ENCODE data around the gene NUP54. TPM values are rescaled to one million over a fixed set of nuclear protein-coding genes. Genes with fewer than 3 reads are reported as not detected.
A peak's percentile ranks its signal among the peaks of the same experiment; 100 is the strongest.

NUP54 gene
- polyA plus RNA-seq, 1 donor, result 47.1 TPM

DNA sequence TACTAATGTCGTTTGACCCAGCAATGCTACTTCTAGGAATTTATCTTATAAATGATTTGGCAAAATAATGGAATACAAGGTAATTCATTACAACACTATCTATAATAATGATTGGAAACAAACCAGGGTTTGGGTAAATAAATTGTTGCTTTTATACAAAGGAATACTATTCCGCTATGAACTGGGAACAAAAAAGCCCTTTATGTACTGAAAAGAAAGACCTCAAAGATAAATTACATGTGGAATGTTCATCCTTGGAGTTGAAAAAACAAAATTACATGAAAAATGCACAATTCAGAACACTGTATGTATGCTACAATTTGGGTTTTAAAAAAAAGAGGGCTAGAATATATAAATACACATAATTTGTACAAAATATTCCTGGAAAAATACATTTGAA lies 5.2 kb upstream of the NUP54 start:
- no peaks in the 10 kb centered on the region for H3K4me1 ChIP-seq (ENCODE audit: control insufficient read depth, insufficient read depth, low read length)
- H3K4me3 ChIP-seq (ENCODE audit: low read length), result no peak overlapping the region
- DNase-seq, result no peak
- H3K9me3 ChIP-seq (ENCODE audit: control insufficient read depth, low read depth, low read length), result no peaks in the 10 kb centered on the region
- H3K27ac ChIP-seq (ENCODE audit: low read length), result no peak overlapping the region
- WGBS (ENCODE audit: insufficient coverage, low lambda C conversion rate), result 100% methylated on average over 2 of the region's 2 CpGs
- no peaks in the 10 kb centered on the region for H3K27me3 ChIP-seq (ENCODE audit: control insufficient read depth, insufficient read depth, low read length)
- H3K36me3 ChIP-seq (ENCODE audit: control insufficient read depth, insufficient read depth, low read length), result peaks cover 7% of the 10 kb centered on the region

DNA sequence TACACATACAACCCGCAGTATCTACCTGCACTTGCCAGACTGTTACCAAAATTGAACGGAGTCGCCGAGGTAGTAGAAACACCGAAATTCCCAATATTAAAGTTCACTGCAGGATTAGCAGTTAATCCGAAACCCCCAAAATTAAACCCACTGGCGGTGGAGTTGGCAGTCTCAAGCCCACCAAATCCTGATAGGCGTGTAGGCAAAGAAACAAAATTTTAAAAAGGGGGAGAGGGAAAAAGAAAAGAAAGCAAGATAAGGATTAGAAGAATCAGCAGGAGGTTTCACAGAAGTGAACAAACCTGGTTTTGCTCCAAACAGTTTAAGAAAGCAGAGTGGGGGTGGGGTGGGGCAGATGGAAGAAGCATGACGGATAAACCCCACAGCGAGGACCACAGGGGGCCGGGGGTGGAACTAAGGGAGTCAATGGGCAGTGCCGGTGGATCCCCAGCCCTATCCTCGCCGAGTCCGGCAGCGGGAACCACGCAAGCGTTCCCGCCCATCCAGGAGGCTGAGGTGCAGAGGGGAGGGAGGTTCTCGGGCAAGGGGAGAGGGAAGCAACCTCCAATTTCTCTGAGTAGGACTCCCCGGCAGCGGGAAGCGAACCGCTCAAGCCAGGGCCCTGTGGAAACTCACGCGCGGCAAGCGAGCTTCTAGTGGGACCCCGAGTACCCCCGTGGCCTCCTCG lies 599 bp downstream of the NUP54 start:
- peak in 1 of 2 donors; percentile 58 for DNase-seq
- H3K4me3 ChIP-seq (ENCODE audit: low read length), result peak overlapping the region; percentile 95
- no peaks in the 10 kb centered on the region for H3K27me3 ChIP-seq (ENCODE audit: control insufficient read depth, insufficient read depth, low read length)
- peaks cover 6% of the 10 kb centered on the region for H3K36me3 ChIP-seq (ENCODE audit: control insufficient read depth, insufficient read depth, low read length)
- WGBS (ENCODE audit: insufficient coverage, low lambda C conversion rate), result 0% methylated on average over 3 of the region's 31 CpGs
- no peaks in the 10 kb centered on the region for H3K9me3 ChIP-seq (ENCODE audit: control insufficient read depth, low read depth, low read length)
- H3K4me1 ChIP-seq (ENCODE audit: control insufficient read depth, insufficient read depth, low read length), result peaks cover 3% of the 10 kb centered on the region
- peak overlapping the region; percentile 96 for H3K27ac ChIP-seq (ENCODE audit: low read length)

DNA sequence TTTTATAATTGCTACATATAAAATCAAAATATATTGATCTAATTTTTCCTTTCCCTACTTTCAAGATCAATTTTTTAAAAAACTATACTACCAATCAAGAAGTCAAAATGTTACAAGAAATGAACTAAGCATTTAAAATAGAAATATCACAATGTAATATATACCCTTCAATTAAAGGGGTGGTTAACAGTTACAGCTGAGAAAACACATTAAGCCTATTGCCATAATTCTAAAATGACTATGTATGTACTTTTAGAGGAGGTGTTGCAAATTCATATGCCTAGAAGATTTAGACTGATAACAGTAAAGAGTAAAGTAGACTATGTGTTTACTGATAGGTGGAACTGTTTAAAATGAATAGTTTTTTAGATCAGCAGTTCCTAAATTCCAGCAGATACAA lies 3.7 kb downstream of the NUP54 start:
- H3K9me3 ChIP-seq (ENCODE audit: control insufficient read depth, low read depth, low read length), result no peaks in the 10 kb centered on the region
- no peak for DNase-seq
- H3K36me3 ChIP-seq (ENCODE audit: control insufficient read depth, insufficient read depth, low read length), result peaks cover 28% of the 10 kb centered on the region
- H3K4me3 ChIP-seq (ENCODE audit: low read length), result no peak overlapping the region
- peaks cover 3% of the 10 kb centered on the region for H3K4me1 ChIP-seq (ENCODE audit: control insufficient read depth, insufficient read depth, low read length)
- H3K27me3 ChIP-seq (ENCODE audit: control insufficient read depth, insufficient read depth, low read length), result no peaks in the 10 kb centered on the region
- no peak overlapping the region for H3K27ac ChIP-seq (ENCODE audit: low read length)

DNA sequence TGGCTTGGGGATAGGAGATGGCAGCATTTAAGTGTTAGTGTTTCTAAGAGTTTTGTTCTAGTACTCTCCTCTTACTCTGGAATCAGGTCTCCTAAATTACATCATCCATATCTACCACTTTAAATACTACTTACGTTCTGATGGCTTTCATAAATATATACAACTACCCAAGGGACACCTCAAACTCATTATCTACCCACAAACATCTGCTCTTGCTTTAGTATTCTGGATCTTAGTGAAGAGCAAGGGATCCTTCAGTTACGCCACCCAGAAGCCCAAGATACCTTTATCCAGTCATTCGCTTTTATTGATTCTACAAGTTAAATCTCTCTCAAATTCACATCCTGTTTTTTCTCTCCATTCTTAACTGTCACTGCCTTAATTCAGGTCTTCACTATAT lies 7.0 kb downstream of the NUP54 start:
- H3K4me1 ChIP-seq (ENCODE audit: control insufficient read depth, insufficient read depth, low read length), result no peaks in the 10 kb centered on the region
- H3K4me3 ChIP-seq (ENCODE audit: low read length), result no peak overlapping the region
- H3K9me3 ChIP-seq (ENCODE audit: control insufficient read depth, low read depth, low read length), result no peaks in the 10 kb centered on the region
- H3K27me3 ChIP-seq (ENCODE audit: control insufficient read depth, insufficient read depth, low read length), result no peaks in the 10 kb centered on the region
- 90% methylated on average over 3 of the region's 3 CpGs for WGBS (ENCODE audit: insufficient coverage, low lambda C conversion rate)
- H3K36me3 ChIP-seq (ENCODE audit: control insufficient read depth, insufficient read depth, low read length), result peaks cover 43% of the 10 kb centered on the region
- no peak overlapping the region for H3K27ac ChIP-seq (ENCODE audit: low read length)
- DNase-seq, result no peak

DNA sequence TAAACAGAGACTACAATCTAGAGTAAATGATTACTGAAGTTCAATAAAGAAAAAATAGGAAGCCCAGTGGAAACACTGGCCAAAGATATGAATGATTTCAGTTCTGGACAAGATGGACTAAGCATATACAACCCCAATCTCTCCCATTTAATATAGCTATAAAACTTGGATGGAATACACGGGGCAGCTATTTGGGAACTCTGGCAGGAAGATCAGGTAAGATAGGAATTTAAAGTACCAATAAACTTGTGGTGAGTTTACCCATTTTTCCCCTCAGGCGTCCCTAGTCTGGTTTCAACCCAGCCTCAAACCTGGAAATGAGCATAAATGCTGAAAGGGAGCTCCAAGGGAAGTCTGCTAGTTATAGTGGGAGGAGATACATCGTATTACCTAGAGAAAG lies 20.4 kb downstream of the NUP54 start:
- Histone ChIP-seq H3K4me3 (ENCODE audit: low read length) (no peak overlapping the region), H3K27me3 (ENCODE audit: control insufficient read depth, insufficient read depth, low read length) (no peaks in the 10 kb centered on the region), H3K9me3 (ENCODE audit: control insufficient read depth, low read depth, low read length) (no peaks in the 10 kb centered on the region), H3K27ac (ENCODE audit: low read length) (no peak overlapping the region), H3K4me1 (ENCODE audit: control insufficient read depth, insufficient read depth, low read length) (no peaks in the 10 kb centered on the region), H3K36me3 (ENCODE audit: control insufficient read depth, insufficient read depth, low read length) (peaks cover 26% of the 10 kb centered on the region)
- no peak for DNase-seq
- no CpG with 5 or more reads among the region's 3 CpGs for WGBS (ENCODE audit: insufficient coverage, low lambda C conversion rate)

DNA sequence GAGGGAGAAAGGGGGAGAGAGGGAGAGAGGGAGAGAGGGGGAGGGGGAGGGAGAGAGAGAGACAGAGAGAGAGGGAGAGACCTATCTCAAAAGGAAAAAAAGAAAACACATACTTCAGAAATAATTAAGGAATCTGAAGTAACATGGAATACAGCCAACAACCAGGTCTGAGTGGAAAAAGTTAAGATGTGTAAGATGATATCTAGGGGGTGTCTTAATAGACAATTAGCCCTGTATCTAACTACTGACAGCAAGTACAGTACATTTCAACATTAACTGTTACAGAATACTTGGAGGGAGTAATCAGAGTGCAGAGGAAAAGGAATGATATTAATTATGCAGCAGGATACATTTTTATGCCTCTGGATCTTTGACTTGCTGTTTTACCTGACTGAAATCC lies 22.4 kb downstream of the NUP54 start:
- Histone ChIP-seq H3K4me3 (ENCODE audit: low read length) (no peak overlapping the region), H3K27ac (ENCODE audit: low read length) (no peak overlapping the region), H3K4me1 (ENCODE audit: control insufficient read depth, insufficient read depth, low read length) (no peaks in the 10 kb centered on the region), H3K9me3 (ENCODE audit: control insufficient read depth, low read depth, low read length) (no peaks in the 10 kb centered on the region), H3K36me3 (ENCODE audit: control insufficient read depth, insufficient read depth, low read length) (peaks cover 31% of the 10 kb centered on the region), H3K27me3 (ENCODE audit: control insufficient read depth, insufficient read depth, low read length) (no peaks in the 10 kb centered on the region)
- DNase-seq, result no peak

DNA sequence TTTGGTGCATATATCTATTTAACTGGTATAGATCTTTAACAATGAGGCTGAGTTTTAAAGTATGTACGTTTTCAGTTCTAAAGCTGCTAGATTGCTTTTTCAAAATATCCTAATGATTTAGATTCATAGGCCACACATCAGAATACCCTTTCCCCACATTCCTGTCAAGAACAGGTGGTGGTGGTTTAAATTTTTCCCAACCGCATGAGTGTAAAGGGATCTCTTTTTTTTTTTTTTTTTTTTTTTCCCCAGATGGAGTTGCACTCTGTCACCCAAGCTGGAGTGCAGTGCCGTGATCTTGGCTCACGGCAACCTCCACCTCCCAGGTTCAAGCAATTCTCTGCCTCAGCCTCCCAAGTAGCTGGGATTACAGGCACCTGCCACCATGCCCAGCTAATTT lies 28.0 kb downstream of the NUP54 start:
- Histone ChIP-seq H3K4me1 (ENCODE audit: control insufficient read depth, insufficient read depth, low read length) (no peaks in the 10 kb centered on the region), H3K27me3 (ENCODE audit: control insufficient read depth, insufficient read depth, low read length) (no peaks in the 10 kb centered on the region), H3K36me3 (ENCODE audit: control insufficient read depth, insufficient read depth, low read length) (peaks cover 45% of the 10 kb centered on the region), H3K9me3 (ENCODE audit: control insufficient read depth, low read depth, low read length) (no peaks in the 10 kb centered on the region), H3K27ac (ENCODE audit: low read length) (no peak overlapping the region), H3K4me3 (ENCODE audit: low read length) (no peak overlapping the region)
- no peak for DNase-seq
- 100% methylated on average over 2 of the region's 4 CpGs for WGBS (ENCODE audit: insufficient coverage, low lambda C conversion rate)

DNA sequence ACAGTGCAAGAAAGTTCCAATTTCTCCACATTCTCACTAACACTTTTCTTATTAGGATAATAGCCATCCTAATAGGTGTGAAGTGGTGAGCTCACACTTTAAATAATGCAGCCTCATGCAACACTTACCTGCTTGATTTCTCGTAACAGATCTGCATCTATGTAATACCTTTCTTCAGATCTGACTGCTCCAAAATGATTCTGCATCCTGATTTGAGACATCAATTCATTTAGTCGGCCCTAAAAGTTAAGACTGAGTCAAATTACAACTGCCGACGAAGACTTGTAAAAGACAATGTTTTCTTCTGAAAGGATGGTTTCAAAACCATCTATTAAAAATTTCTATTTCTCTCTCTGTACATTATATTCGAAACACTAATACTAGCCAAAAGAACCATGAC lies 30.7 kb downstream of the NUP54 start:
- H3K9me3 ChIP-seq (ENCODE audit: control insufficient read depth, low read depth, low read length), result no peaks in the 10 kb centered on the region
- no peak overlapping the region for H3K4me3 ChIP-seq (ENCODE audit: low read length)
- H3K27me3 ChIP-seq (ENCODE audit: control insufficient read depth, insufficient read depth, low read length), result no peaks in the 10 kb centered on the region
- no peaks in the 10 kb centered on the region for H3K4me1 ChIP-seq (ENCODE audit: control insufficient read depth, insufficient read depth, low read length)
- 100% methylated on average over 2 of the region's 5 CpGs for WGBS (ENCODE audit: insufficient coverage, low lambda C conversion rate)
- no peak for DNase-seq
- H3K27ac ChIP-seq (ENCODE audit: low read length), result no peak overlapping the region
- H3K36me3 ChIP-seq (ENCODE audit: control insufficient read depth, insufficient read depth, low read length), result peaks cover 53% of the 10 kb centered on the region

DNA sequence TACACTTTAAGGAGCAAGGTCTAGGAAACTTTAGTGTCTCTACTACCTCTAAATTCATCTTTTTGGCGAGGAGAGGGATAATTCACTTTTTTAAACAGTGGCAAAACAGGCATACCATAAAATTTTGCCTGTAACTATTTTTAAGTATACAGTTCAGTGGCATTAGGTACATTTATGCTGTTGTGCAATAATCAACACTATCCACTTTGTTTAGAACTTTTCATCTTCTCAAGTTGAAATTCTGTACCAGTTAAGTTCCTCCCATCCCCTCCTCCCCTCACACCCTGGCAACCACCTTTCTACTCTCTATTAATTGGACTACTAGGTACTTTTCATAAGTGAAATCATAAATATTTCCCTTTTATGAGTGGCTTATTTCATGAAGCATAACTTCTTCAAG lies 31.4 kb downstream of the NUP54 start:
- no peaks in the 10 kb centered on the region for H3K27me3 ChIP-seq (ENCODE audit: control insufficient read depth, insufficient read depth, low read length)
- H3K27ac ChIP-seq (ENCODE audit: low read length), result no peak overlapping the region
- H3K4me3 ChIP-seq (ENCODE audit: low read length), result no peak overlapping the region
- no peak for DNase-seq
- no peaks in the 10 kb centered on the region for H3K9me3 ChIP-seq (ENCODE audit: control insufficient read depth, low read depth, low read length)
- no CpG with 5 or more reads among the region's 1 CpG for WGBS (ENCODE audit: insufficient coverage, low lambda C conversion rate)
- H3K36me3 ChIP-seq (ENCODE audit: control insufficient read depth, insufficient read depth, low read length), result peaks cover 50% of the 10 kb centered on the region
- H3K4me1 ChIP-seq (ENCODE audit: control insufficient read depth, insufficient read depth, low read length), result no peaks in the 10 kb centered on the region

DNA sequence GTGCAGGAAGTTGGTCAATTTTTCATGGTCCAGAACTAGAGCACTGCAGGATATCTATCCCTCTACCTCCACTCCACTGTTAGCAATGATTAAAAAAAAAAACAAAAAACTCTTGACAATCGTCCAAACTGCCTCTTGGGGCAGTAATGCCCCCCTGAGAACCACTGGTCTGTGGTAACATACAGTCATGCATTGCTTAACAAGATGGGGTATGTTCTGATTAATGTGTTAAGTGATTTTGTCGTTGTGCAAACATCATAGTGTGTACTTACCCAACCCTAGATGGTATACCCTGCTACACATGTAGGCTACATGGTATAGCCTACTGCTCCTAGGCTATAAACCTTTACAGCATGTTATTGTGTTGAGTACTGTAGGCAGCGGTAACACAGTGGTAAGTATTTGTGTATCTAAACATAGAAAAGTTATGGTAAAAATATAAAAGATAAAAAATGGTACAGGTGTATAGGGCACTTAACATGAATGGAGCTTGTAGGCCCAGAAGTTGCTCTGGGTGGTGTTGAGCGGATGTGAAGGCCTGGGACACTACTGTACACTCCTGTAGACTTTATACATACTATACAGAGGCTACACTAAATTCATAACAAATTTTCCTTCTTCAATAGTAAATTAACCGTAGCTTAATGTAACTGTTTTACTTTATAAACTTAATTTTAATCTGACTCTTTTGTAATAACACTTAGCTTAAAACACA lies 39.6 kb downstream of the NUP54 start:
- peaks cover 9% of the 10 kb centered on the region for H3K36me3 ChIP-seq (ENCODE audit: control insufficient read depth, insufficient read depth, low read length)
- H3K4me3 ChIP-seq (ENCODE audit: low read length), result no peak overlapping the region
- no peaks in the 10 kb centered on the region for H3K27me3 ChIP-seq (ENCODE audit: control insufficient read depth, insufficient read depth, low read length)
- WGBS (ENCODE audit: insufficient coverage, low lambda C conversion rate), result 100% methylated on average over 1 of the region's 5 CpGs
- no peaks in the 10 kb centered on the region for H3K4me1 ChIP-seq (ENCODE audit: control insufficient read depth, insufficient read depth, low read length)
- H3K27ac ChIP-seq (ENCODE audit: low read length), result no peak overlapping the region
- no peak for DNase-seq
- H3K9me3 ChIP-seq (ENCODE audit: control insufficient read depth, low read depth, low read length), result no peaks in the 10 kb centered on the region

DNA sequence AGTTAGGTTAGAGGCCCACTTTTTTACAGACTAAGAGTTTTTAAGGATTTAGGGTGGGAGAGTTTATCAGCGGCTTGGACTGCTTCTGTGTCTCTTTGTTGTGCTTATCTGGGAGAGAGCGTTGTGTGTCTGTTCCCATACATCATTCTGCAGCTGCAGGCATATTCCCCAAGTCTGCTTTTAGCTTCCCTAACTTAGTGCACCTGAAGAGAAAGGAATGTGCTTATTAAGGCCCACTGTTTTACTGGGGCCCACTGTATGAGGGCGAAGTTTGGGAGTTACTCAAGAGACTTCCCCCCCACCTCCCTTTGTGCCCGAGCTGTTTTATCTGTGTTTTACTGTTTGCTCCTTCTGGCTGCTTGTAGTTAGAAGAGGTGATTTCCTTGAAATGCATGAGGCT lies 41.8 kb downstream of the NUP54 start:
- Histone ChIP-seq H3K9me3 (ENCODE audit: control insufficient read depth, low read depth, low read length) (no peaks in the 10 kb centered on the region), H3K4me3 (ENCODE audit: low read length) (no peak overlapping the region), H3K27me3 (ENCODE audit: control insufficient read depth, insufficient read depth, low read length) (no peaks in the 10 kb centered on the region), H3K36me3 (ENCODE audit: control insufficient read depth, insufficient read depth, low read length) (no peaks in the 10 kb centered on the region), H3K4me1 (ENCODE audit: control insufficient read depth, insufficient read depth, low read length) (no peaks in the 10 kb centered on the region), H3K27ac (ENCODE audit: low read length) (no peak overlapping the region)
- no peak for DNase-seq
- no CpG with 5 or more reads among the region's 4 CpGs for WGBS (ENCODE audit: insufficient coverage, low lambda C conversion rate)
